Colonic mucosa (tissue), 4 donors: ENCODE results near the gene PKP3. TPM values are rescaled to one million over a fixed set of nuclear protein-coding genes. Genes with fewer than 3 reads are reported as not detected.
"Not testable (repeated sequence)": the region's sequence is repeated elsewhere in the genome, so short reads cannot be mapped to it uniquely, and the experiment has no call there.

Experiments used
- DNase-seq: peaks from one replicate; pipeline ENCODE4 v3.0.0-alpha.2; 2020
- H3K27ac ChIP-seq: fragments of 200-600 bp; one replicate; pipeline ENCODE4 v1.8.0; 2021
- H3K27me3 ChIP-seq: fragments of 200-600 bp; one replicate; pipeline ENCODE4 v1.8.0; 2021
- H3K36me3 ChIP-seq: fragments of 200-600 bp; one replicate; pipeline ENCODE4 v1.8.0; 2021
- H3K4me1 ChIP-seq: fragments of 200-600 bp; one replicate; pipeline ENCODE4 v1.8.0; 2021; ENCODE audit warnings: mild to moderate bottlenecking
- H3K4me3 ChIP-seq: fragments of 200-600 bp; one replicate; pipeline ENCODE4 v1.8.0; 2021
- H3K9ac ChIP-seq, 2 donors: one replicate each; pipeline ENCODE4 v1.7.0; 2013; ENCODE audit warnings: control low read depth in 2 of 2, low read depth in 2 of 2, low read length in 2 of 2
- H3K9me3 ChIP-seq: fragments of 200-600 bp; one replicate; pipeline ENCODE4 v1.8.0; 2021
- intact Hi-C: fragments of 100-400 bp; cut with DNase I; formaldehyde crosslinking; loops from one replicate; pipeline ENCODE4 v1.14.1; 2022
- total RNA-seq, 2 donors: library from RNA; stranded (reverse); fragmentation: NEBNext Ultra II Directional in 1 of 2; extraction: Animal tissue kit (Norgen Biotek cat#: 25700) in 1 of 2; gene quantifications; one replicate each; pipeline ENCODE4 v1.2.1, GENCODE V29; 2021
- TF ChIP-seq, protein P1 (sequence below): fragments of 200-600 bp; IDR thresholded peaks from one replicate; pipeline ENCODE4 v1.8.0; 2022; ENCODE audit warnings: antibody characterized with exemption, mild to moderate bottlenecking
- donor health status: healthy.
- donor health status: DM: no; HTN: no; CAD: no.
- donor health status: DM: no; HTN: no; CAD: no.

PKP3 gene
- total RNA-seq, 2 donors from 2014 or later: 167 to 247 TPM

DNA sequence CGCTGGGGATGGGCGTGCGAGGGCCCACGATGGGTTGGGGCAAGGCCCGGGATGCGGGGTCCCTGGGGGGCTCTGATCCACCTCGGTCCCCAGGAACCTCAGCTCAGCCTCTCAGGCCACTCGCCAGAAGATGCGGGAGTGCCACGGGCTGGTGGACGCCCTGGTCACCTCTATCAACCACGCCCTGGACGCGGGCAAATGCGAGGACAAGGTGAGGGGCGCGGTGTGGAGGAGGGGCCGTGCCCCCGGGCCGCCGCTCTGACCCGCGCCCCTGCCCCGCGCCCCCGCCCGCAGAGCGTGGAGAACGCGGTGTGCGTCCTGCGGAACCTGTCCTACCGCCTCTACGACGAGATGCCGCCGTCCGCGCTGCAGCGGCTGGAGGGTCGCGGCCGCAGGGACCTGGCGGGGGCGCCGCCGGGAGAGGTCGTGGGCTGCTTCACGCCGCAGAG, 6.3 kb downstream of the PKP3 start:
- Histone ChIP-seq H3K27me3 (no peaks in the 10 kb centered on the region), H3K4me3 (no peak overlapping the region), H3K9ac (no peak overlapping the region), H3K27ac (no peak overlapping the region), H3K9me3 (no peaks in the 10 kb centered on the region), H3K36me3 (no peaks in the 10 kb centered on the region), H3K4me1 (no peaks in the 10 kb centered on the region)
- intact Hi-C loops: no loop called here
- DNase-seq: no peak
- TF ChIP-seq, protein P1, sequence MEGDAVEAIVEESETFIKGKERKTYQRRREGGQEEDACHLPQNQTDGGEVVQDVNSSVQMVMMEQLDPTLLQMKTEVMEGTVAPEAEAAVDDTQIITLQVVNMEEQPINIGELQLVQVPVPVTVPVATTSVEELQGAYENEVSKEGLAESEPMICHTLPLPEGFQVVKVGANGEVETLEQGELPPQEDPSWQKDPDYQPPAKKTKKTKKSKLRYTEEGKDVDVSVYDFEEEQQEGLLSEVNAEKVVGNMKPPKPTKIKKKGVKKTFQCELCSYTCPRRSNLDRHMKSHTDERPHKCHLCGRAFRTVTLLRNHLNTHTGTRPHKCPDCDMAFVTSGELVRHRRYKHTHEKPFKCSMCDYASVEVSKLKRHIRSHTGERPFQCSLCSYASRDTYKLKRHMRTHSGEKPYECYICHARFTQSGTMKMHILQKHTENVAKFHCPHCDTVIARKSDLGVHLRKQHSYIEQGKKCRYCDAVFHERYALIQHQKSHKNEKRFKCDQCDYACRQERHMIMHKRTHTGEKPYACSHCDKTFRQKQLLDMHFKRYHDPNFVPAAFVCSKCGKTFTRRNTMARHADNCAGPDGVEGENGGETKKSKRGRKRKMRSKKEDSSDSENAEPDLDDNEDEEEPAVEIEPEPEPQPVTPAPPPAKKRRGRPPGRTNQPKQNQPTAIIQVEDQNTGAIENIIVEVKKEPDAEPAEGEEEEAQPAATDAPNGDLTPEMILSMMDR: no peak

DNA sequence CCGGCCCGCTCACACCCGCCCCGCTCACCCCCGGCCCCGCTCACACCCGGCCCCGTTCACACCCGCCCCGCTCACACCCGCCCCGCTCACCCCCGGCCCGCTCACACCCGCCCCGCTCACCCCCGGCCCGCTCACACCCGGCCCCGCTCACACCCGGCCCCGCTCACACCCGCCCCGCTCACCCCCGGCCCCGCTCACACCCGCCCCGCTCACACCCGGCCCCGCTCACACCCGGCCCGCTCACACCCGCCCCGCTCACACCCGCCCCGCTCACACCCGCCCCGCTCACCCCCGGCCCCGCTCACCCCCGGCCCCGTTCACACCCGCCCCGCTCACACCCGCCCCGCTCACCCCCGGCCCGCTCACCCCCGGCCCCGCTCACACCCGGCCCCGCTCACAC, 7.2 kb downstream of the PKP3 start:
- H3K27me3 ChIP-seq, H3K9me3 ChIP-seq, H3K4me3 ChIP-seq, DNase-seq, H3K36me3 ChIP-seq, H3K4me1 ChIP-seq, intact Hi-C loops, H3K9ac ChIP-seq, H3K27ac ChIP-seq: not testable (repeated sequence)

DNA sequence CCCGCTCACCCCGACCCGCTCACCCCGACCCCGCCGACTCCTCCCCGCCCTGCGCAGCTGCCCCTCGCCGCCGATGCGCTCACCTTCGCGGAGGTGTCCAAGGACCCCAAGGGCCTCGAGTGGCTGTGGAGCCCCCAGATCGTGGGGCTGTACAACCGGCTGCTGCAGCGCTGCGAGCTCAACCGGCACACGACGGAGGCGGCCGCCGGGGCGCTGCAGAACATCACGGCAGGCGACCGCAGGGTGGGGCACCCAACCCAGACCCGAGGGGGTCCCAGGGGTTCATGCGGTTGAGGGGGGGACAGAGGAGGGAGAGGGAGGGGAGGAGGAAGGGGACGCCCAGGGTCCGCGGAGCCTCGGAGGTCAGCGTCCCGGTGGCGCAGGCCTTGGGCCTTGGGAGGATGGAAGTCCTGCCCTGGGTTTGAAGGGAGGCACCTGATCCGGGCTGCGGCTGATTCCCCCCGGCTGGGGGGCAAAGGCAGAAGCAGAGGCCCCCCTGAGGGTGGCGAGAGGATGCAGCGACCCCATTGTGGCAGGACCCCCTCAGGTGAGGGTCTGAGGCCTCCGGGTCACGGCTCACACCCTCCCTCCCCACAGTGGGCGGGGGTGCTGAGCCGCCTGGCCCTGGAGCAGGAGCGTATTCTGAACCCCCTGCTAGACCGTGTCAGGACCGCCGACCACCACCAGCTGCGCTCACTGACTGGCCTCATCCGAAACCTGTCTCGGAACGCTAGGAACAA, 9.2 kb downstream of the PKP3 start:
- Histone ChIP-seq H3K36me3 (no peaks in the 10 kb centered on the region), H3K9ac (no peak overlapping the region), H3K4me3 (no peak overlapping the region), H3K9me3 (no peaks in the 10 kb centered on the region), H3K4me1 (peaks cover 9% of the 10 kb centered on the region), H3K27me3 (no peaks in the 10 kb centered on the region), H3K27ac (no peak overlapping the region)
- TF ChIP-seq, protein P1: no peak
- DNase-seq: no peak
- intact Hi-C loops: no loop called here

DNA sequence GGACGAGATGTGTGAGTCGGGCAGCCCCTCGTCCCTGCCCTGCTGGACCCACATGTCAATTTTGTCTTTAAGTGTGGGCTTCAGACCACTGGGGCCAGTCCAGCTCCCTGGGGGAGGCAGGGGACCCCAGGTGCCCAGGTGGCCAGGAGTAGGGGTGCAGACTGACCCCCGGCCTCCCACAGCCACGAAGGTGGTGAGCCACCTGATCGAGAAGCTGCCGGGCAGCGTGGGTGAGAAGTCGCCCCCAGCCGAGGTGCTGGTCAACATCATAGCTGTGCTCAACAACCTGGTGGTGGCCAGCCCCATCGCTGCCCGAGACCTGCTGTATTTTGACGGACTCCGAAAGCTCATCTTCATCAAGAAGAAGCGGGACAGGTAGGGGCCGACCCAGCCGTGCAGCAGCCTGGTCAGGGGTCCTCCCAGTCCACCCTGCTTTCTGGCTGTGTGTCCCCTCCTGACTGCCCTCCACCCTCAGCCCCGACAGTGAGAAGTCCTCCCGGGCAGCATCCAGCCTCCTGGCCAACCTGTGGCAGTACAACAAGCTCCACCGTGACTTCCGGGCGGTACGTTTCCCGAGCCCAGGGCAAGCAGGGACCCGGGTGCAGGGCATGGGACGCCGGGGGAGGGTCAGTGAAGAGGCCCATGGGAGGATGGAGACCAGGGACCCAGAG, 9.9 kb downstream of the PKP3 start:
- intact Hi-C loops: no loop called here
- no peak overlapping the region for H3K27ac ChIP-seq
- DNase-seq: no peak
- no peaks in the 10 kb centered on the region for H3K36me3 ChIP-seq
- TF ChIP-seq, protein P1: no peak
- H3K9ac ChIP-seq: no peak overlapping the region
- no peaks in the 10 kb centered on the region for H3K27me3 ChIP-seq
- H3K4me1 ChIP-seq: peaks cover 9% of the 10 kb centered on the region
- H3K4me3 ChIP-seq: no peak overlapping the region
- H3K9me3 ChIP-seq: no peaks in the 10 kb centered on the region

DNA sequence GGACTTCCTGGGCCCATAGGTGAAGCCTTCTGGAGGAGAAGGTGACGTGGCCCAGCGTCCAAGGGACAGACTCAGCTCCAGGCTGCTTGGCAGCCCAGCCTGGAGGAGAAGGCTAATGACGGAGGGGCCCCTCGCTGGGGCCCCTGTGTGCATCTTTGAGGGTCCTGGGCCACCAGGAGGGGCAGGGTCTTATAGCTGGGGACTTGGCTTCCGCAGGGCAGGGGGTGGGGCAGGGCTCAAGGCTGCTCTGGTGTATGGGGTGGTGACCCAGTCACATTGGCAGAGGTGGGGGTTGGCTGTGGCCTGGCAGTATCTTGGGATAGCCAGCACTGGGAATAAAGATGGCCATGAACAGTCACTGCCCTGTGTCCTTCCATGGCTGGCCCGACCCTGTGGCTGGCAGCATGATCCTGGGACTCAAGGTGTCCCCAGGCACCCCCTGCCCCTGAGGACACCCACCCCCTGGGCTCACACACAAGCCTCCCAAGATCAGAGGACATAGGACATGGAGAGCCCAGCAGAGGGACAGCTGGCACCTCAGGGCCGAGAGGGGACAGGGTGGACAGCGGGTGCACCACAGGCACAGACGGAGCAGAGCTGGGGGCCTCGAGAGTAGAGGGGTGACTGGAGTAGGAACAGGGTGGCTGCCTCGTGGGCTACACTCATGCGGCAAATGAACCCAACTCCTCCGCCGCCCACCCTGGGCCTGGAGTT, 10.7 kb downstream of the PKP3 start:
- TF ChIP-seq, protein P1: no peak
- Histone ChIP-seq H3K27ac (no peak overlapping the region), H3K4me1 (peaks cover 9% of the 10 kb centered on the region), H3K4me3 (no peak overlapping the region), H3K36me3 (no peaks in the 10 kb centered on the region), H3K9ac (no peak overlapping the region), H3K9me3 (no peaks in the 10 kb centered on the region), H3K27me3 (no peaks in the 10 kb centered on the region)
- no peak for DNase-seq
- intact Hi-C loops: loop anchor here (5.0 kb wide), 1 partner anchor 43 kb away; no protein-coding TSS in a partner anchor
